Liver (tissue), 9 donors: Measurements from ENCODE around the gene FAM9C. TPM values are rescaled to one million over a fixed set of nuclear protein-coding genes. Genes with fewer than 3 reads are reported as not detected.

Experiments
- DNase-seq: peaks from one replicate; pipeline ENCODE4 v3.0.0-alpha.2; 2017; ENCODE audit warnings: low spot score
- H3K27ac ChIP-seq, 2 donors: one replicate each; pipeline ENCODE4 v1.7.0; 2013; ENCODE audit warnings: inconsistent platforms in 2 of 2, low read length in 2 of 2, control low read depth in 1 of 2, low read depth in 1 of 2, mild to moderate bottlenecking in 1 of 2
- H3K27me3 ChIP-seq, 4 donors: one replicate each; pipeline versions ENCODE4 v1.6.1 to v1.7.0; 2013; ENCODE audit warnings: low read length in 3 of 4, inconsistent platforms in 1 of 4, mild to moderate bottlenecking in 1 of 4, moderate library complexity in 1 of 4; ENCODE audit not compliant: control insufficient read depth in 4 of 4, insufficient read depth in 4 of 4
- H3K36me3 ChIP-seq, 4 donors: one replicate each; pipeline versions ENCODE4 v1.6.1 to v1.7.0; 2013; ENCODE audit warnings: low read length in 3 of 4, mild to moderate bottlenecking in 3 of 4, low read depth in 1 of 4, moderate library complexity in 1 of 4; ENCODE audit not compliant: control insufficient read depth in 4 of 4, insufficient read depth in 3 of 4
- H3K4me1 ChIP-seq, 4 donors: one replicate each; pipeline versions ENCODE4 v1.6.1 to v1.7.0; 2013; ENCODE audit warnings: low read length in 3 of 4, mild to moderate bottlenecking in 3 of 4, moderate library complexity in 1 of 4; ENCODE audit not compliant: control insufficient read depth in 4 of 4, insufficient read depth in 4 of 4
- H3K4me3 ChIP-seq, 3 donors: one replicate each; pipeline versions ENCODE4 v1.6.1 to v1.7.0; 2013; ENCODE audit warnings: low read length in 3 of 3, control low read depth in 1 of 3, low read depth in 1 of 3, mild to moderate bottlenecking in 1 of 3
- H3K9ac ChIP-seq, 2 donors: one replicate each; pipeline ENCODE4 v1.7.0; 2013; ENCODE audit warnings: low read length in 2 of 2, mild to moderate bottlenecking in 2 of 2, moderate library complexity in 2 of 2, control low read depth in 1 of 2, low read depth in 1 of 2
- H3K9me3 ChIP-seq, 4 donors: one replicate each; pipeline versions ENCODE4 v1.6.1 to v1.7.0; 2013; ENCODE audit warnings: low read length in 3 of 4; ENCODE audit not compliant: control insufficient read depth in 4 of 4
- EGR1 ChIP-seq, 2 donors: IDR thresholded peaks; 2 replicates each; pipeline ENCODE4 v1.6.1; 2016 to 2018; ENCODE audit warnings: antibody characterized with exemption in 2 of 2, low read depth in 2 of 2
- FOXA2 ChIP-seq: IDR thresholded peaks from 2 replicates; pipeline ENCODE4 v1.6.1; 2016; ENCODE audit warnings: antibody characterized with exemption
- GABPA ChIP-seq, 2 donors: IDR thresholded peaks in 1 of 2; conservative IDR thresholded peaks in 1 of 2; 2 replicates each; pipeline ENCODE4 v1.6.1; 2016; ENCODE audit warnings: antibody characterized with exemption in 2 of 2, mild to moderate bottlenecking in 1 of 2, moderate library complexity in 1 of 2
- HNF4G ChIP-seq: IDR thresholded peaks from 2 replicates; pipeline ENCODE4 v1.6.1; 2016; ENCODE audit warnings: antibody characterized with exemption
- JUND ChIP-seq, 2 donors: IDR thresholded peaks; 2 replicates each; pipeline ENCODE4 v1.6.1; 2016; ENCODE audit warnings: antibody characterized with exemption in 2 of 2
- RAD21 ChIP-seq, 2 donors: IDR thresholded peaks; 2 replicates each; pipeline ENCODE4 v1.6.1; 2016; ENCODE audit warnings: antibody characterized with exemption in 2 of 2, mild to moderate bottlenecking in 2 of 2
- RXRA ChIP-seq, 2 donors: IDR thresholded peaks; 2 replicates each; pipeline ENCODE4 v1.6.1; 2017 to 2018; ENCODE audit warnings: antibody characterized with exemption in 2 of 2, mild to moderate bottlenecking in 1 of 2
- SP1 ChIP-seq: IDR thresholded peaks from 2 replicates; pipeline ENCODE4 v1.6.1; 2018; ENCODE audit warnings: antibody characterized with exemption, mild to moderate bottlenecking
- YY1 ChIP-seq: IDR thresholded peaks from 2 replicates; pipeline ENCODE4 v1.6.1; 2016; ENCODE audit warnings: antibody characterized with exemption, mild to moderate bottlenecking
- WGBS: extraction: QIAGEN DNeasy Blood & Tissue Kit; methylation state at CpG from one replicate; pipeline ENCODE4 v1.1.7; 2013; 5-methylcytosine and 5-hydroxymethylcytosine counted together
- polyA plus RNA-seq, 2 donors: library from polyadenylated mRNA; stranded (reverse) in 1 of 2; unstranded in 1 of 2; fragments of 200-250 nt in 1 of 2; fragments of >200 nt in 1 of 2; fragmentation: Nextera tagmentation in 1 of 2; extraction: Ambion mirVana in 1 of 2; gene quantifications; one replicate each; pipeline versions ENCODE4 v1.2.1 to v1.2.3, GENCODE V29; 2013 to 2015
- total RNA-seq, 2 donors: library from RNA; depleted of rRNA; stranded (reverse); fragments of >200 nt; gene quantifications; one replicate each; pipeline ENCODE4 v1.2.3, GENCODE V29; 2014
- TF ChIP-seq, protein P1 (sequence below): IDR thresholded peaks from 2 replicates; pipeline ENCODE4 v1.6.1; 2016; ENCODE audit warnings: antibody characterized with exemption
- donor health status: healthy.
- donor health status: healthy.
- donor health status: healthy.
- donor health status: healthy.
- donor health status: healthy.

Gene FAM9C
- total and polyA plus RNA-seq, 4 donors, result not detected

DNA sequence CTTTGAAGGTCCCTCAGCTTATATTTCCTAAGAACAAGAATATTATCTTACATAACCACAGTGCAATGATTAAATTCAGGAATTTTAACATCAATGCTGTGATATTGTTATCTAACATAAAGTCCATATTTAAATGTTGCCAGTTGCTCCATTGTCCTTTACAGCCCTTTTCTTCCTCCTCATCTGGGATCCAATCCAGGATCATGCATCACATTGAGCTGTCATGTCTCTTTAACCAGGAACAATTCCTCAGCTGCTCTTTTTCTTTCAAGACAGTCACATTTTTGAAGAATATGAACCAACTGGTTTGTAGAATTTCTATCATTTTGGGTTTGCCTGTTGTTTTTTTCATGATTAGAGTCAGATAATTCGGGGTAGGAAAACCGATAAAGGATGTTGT is 57.5 kb downstream of the FAM9C start:
- H3K4me1 ChIP-seq, result peaks cover 4 to 20% (median 9%) of the 10 kb centered on the region in 4 donors
- H3K9me3 ChIP-seq, result no peaks in the 10 kb centered on the region
- no peaks in the 10 kb centered on the region for H3K27me3 ChIP-seq
- 88% methylated on average over 2 of the region's 2 CpGs for WGBS
- no peak for TF ChIP-seq EGR1 (IDR thresholded peaks at IDR 0.05; ENCODE audit: low read depth in 2 of 2)
- TF ChIP-seq YY1, result no peak
- no peak overlapping the region for H3K9ac ChIP-seq
- no peaks in the 10 kb centered on the region for H3K36me3 ChIP-seq
- no peak overlapping the region for H3K27ac ChIP-seq
- no peak for DNase-seq
- no peak overlapping the region for H3K4me3 ChIP-seq

DNA sequence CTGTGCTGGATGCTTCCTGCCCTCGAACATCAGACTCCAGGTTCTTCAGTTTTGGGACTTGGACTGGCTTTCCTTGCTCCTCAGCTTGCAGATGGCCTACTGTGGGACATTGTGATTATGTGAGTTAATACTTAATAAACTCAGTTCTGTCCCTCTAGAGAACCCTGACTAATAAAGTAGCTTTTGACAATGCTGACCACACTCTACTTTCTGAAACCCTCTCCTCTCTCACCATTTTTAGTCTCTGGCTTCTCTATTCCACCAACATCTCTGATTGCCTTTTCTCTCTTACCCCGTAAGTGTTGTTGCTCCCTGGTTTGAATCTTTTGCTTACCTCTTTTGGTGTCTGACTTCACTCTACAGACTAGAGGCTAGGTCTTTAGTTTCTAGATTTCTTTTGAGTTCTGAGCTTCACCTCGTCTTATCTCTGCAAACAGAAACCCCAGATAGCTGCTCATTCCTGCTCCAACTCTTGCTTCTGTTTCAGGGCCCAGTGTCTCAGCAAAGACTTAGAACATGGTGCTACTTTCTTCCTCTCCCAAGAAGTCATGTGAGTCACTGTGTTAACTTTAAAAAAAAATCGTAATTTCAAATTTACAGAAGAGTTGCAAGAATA is 58.1 kb downstream of the FAM9C start:
- WGBS, result 85% methylated on average over 4 of the region's 4 CpGs
- no peaks in the 10 kb centered on the region for H3K27me3 ChIP-seq
- no peaks in the 10 kb centered on the region for H3K9me3 ChIP-seq
- H3K4me1 ChIP-seq, result peaks cover 4 to 20% (median 9%) of the 10 kb centered on the region in 4 donors
- no peak overlapping the region for H3K27ac ChIP-seq
- no peak for DNase-seq
- H3K4me3 ChIP-seq, result no peak overlapping the region
- H3K36me3 ChIP-seq, result no peaks in the 10 kb centered on the region
- no peak overlapping the region for H3K9ac ChIP-seq
- no peak for TF ChIP-seq FOXA2
- TF ChIP-seq JUND (IDR thresholded peaks at IDR 0.05), result no peak
- no peak for TF ChIP-seq SP1
- no peak for TF ChIP-seq HNF4G
- TF ChIP-seq RAD21 (IDR thresholded peaks at IDR 0.05), result no peak
- TF ChIP-seq YY1, result no peak
- no peak for TF ChIP-seq GABPA (IDR thresholded peaks at IDR 0.05 in 1 of 2, conservative IDR thresholded peaks at IDR 0.05 in 1 of 2)
- TF ChIP-seq RXRA (IDR thresholded peaks at IDR 0.05), result no peak
- TF ChIP-seq, protein P1, sequence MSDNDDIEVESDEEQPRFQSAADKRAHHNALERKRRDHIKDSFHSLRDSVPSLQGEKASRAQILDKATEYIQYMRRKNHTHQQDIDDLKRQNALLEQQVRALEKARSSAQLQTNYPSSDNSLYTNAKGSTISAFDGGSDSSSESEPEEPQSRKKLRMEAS, result no peak

Other genes with a start within 250 kb of the FAM9C start
- gene TLR7, start 177.5 kb downstream of the FAM9C start, total RNA-seq, result under 1 TPM; 0.17 to 0.65 TPM
- under 1 TPM; 0.10 to 0.12 TPM for gene TLR7, start 177.5 kb downstream of the FAM9C start, polyA plus RNA-seq
- gene TLR8, start 138.0 kb downstream of the FAM9C start, total RNA-seq, result 1 to 10 TPM; 3.2 to 4.6 TPM
- gene TLR8, start 138.0 kb downstream of the FAM9C start, polyA plus RNA-seq, result 1 to 10 TPM in 1 of 2 donors, under 1 TPM in 1; 0.28 to 1.0 TPM
- 1,000 to 10,000 TPM in 1 of 2 donors, 100 to 1,000 TPM in 1; 658 to 1,704 TPM for gene TMSB4X, start 69.5 kb downstream of the FAM9C start, total RNA-seq
- 100 to 1,000 TPM; 752 to 881 TPM for gene TMSB4X, start 69.5 kb downstream of the FAM9C start, polyA plus RNA-seq